ENCODE measurements around the gene RNF180.

- TF ChIP-seq POLR2A (IDR thresholded peaks at IDR 0.05; ENCODE audit: low read length) (no peak), CTCF (IDR thresholded peaks at IDR 0.05) (no peak), RCOR1 (IDR thresholded peaks at IDR 0.05; ENCODE audit: low read depth, low read length) (no peak), KDM1A (IDR thresholded peaks at IDR 0.05; ENCODE audit: low read depth) (no peak), REST (IDR thresholded peaks at IDR 0.05) (no peak), RFX5 (IDR thresholded peaks at IDR 0.05) (no peak), ESRRA (IDR thresholded peaks at IDR 0.05; ENCODE audit: borderline replicate concordance, low read length) (no peak), MYC (IDR thresholded peaks at IDR 0.05; ENCODE audit: borderline replicate concordance, low read length) (no peak), PHF8 (IDR thresholded peaks at IDR 0.05; ENCODE audit: borderline replicate concordance, low read depth) (no peak), KDM5A (IDR thresholded peaks at IDR 0.05) (no peak), MAX (IDR thresholded peaks at IDR 0.05) (no peak), JUN (IDR thresholded peaks at IDR 0.05) (no peak), USF2 (IDR thresholded peaks at IDR 0.05) (no peak), CEBPB (IDR thresholded peaks at IDR 0.05) (no peak)
Observed at GRCh38 chr5:64318175-64318574, 152.5 kb downstream of the RNF180 start.

Measured in A549 (cell line).